GM12891 (cell line): ENCODE measurements around the gene SIRT4.

Source experiments
- PAX5 ChIP-seq: IDR thresholded peaks from 2 replicates; pipeline ENCODE4 v1.6.1; 2011; ENCODE audit warnings: low read length, moderate library complexity, mild to moderate bottlenecking; ENCODE audit not compliant: insufficient read depth, severe bottlenecking
- POLR2A ChIP-seq: IDR thresholded peaks from 2 replicates; pipeline ENCODE4 v1.6.1; 2011; ENCODE audit warnings: low read depth, low read length, control low read depth
- POLR2AphosphoS5 ChIP-seq: IDR thresholded peaks from 2 replicates; pipeline ENCODE4 v1.6.1; 2011; ENCODE audit warnings: low read depth, low read length, control low read depth
- POU2F2 ChIP-seq: IDR thresholded peaks from 2 replicates; pipeline ENCODE4 v1.6.1; 2011; ENCODE audit warnings: low read depth, mild to moderate bottlenecking, control low read depth, low read length, moderate library complexity
- SPI1 ChIP-seq: IDR thresholded peaks from 2 replicates; pipeline ENCODE4 v1.6.1; 2011; ENCODE audit warnings: low read depth, low read length, control low read depth
- TAF1 ChIP-seq: IDR thresholded peaks from 2 replicates; pipeline ENCODE4 v1.6.1; 2011; ENCODE audit warnings: low read depth, low read length, control low read depth

- TF ChIP-seq POLR2A, result no peak
- no peak for TF ChIP-seq POLR2AphosphoS5
- TF ChIP-seq TAF1, result no peak
- TF ChIP-seq PAX5, result no peak
- no peak for TF ChIP-seq SPI1
- TF ChIP-seq POU2F2, result no peak
These were observed 43.7 kb upstream of the SIRT4 start for GRCh38 chr12:120258323-120258896.
